Left cardiac atrium (tissue), 4 donors: ENCODE measurements around the gene GLT6D1. TPM values are rescaled to one million over a fixed set of nuclear protein-coding genes. Genes with fewer than 3 reads are reported as not detected.

Source experiments
- ATAC-seq, 2 donors: fragments of 200-7000 bp; cut with Tn5 transposase; one replicate each; pipeline ENCODE4 v1.9.1; 2020; ENCODE audit warnings: mild to moderate bottlenecking in 2 of 2, moderate library complexity in 2 of 2
- DNase-seq: peaks from one replicate; pipeline ENCODE4 v3.0.0-alpha.2; 2020
- intact Hi-C, 2 donors: fragments of 100-400 bp; cut with DNase I; formaldehyde crosslinking; loops; one replicate each; pipeline versions ENCODE4 v1.14.1 to v1.15.1; 2022 to 2023
- total RNA-seq, 2 donors: library from RNA; stranded (reverse); fragmentation: NEBNext Ultra II Directional; extraction: Animal tissue kit (Norgen Biotek cat#: 25700); gene quantifications; one replicate each; pipeline ENCODE4 v1.2.1, GENCODE V29; 2021
- donor health status: DM: no; HTN: yes; CAD: no.
- donor health status: DM: no; HTN: yes; CAD: no; lungs with severe emphysema.
- donor health status: DM: yes; HTN: yes; CAD: no.
- donor health status: Dilated cardiomyopathy.

The GLT6D1 gene
- total RNA-seq, 2 donors from 2014 or later = not detected

DNA sequence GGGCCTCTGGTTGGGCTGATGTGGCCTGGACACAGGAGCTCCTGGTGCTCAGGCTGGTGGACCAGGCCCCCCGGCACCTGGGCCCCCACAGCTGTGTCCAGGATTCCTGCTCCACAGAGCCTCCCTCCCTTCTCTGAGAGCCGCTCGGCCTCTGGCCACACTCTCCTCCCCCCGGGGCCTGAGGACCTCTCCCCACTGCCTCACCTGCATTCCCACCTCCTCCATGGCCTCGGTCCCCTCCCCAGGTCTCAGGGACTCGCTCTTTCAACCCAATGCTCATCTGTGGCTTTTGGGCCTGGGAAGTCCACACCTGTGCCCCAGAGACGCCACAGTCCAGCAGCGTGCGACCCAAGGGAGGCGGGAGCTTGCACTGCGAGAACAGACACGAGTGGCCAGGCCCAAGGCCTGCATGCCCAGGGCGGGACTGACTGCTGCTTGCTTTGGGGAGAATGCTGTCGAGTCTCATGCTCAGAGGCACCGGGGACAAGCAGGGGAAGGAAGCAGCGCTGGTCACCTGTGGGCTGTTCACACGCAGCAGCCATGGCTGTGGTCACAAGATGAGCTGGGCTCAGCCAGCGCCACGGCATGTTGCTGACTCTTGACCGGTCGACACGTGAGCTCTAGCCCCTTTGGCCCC, 63.2 kb downstream of the GLT6D1 start:
- ATAC-seq (no peak), DNase-seq (no peak)
- intact Hi-C loops = no loop called here

DNA sequence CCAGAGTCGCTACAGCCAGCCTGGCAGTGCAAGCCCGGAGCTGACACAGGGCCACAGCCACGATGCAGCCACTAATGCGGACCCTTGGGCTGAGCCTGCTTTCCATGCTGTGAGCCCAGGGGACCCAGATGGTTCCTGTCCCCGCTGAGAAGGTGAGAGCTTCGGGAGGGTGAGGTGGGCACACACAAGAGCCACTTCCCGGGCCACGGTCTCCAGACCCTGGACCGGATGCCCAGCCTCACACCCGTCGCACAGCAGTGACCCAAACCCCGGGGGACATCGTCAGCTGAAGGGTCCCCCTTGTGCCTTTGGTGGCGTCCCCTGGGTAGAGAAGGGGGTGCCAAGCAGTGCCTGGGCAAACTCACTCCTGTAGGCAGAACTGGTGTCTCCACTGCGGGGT, 64.4 kb downstream of the GLT6D1 start:
- DNase-seq = no peak
- intact Hi-C loops = no loop called here
- ATAC-seq = no peak

DNA sequence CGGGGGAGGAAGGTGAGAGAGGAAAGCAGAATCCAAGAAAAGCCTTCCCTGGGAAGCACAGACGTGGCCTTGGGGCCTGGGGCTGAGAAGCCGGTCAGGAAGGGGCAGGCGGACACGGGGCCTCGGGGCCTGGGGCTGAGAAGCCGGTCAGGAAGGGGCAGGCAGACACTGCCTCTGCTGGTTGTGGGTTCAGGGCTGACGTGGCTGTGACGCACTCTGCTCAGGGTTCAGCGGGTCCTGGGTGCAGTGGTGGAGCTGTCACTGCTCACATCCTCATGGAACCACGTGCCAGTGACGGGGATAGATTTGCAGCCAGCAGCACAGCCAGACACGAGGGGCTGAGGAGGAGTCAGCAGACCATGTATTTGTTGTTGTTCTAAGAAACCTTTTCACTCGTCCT, 65.0 kb downstream of the GLT6D1 start:
- ATAC-seq (no peak), DNase-seq (no peak)
- intact Hi-C loops = no loop called here

Other genes with a start within 250 kb of the GLT6D1 start
- 10 to 100 TPM; 17.5 to 17.6 TPM for gene PPP1R26, start 159.8 kb downstream of the GLT6D1 start, total RNA-seq
- 10 to 100 TPM; 32.6 to 34.0 TPM for gene MRPS2, start 138.9 kb downstream of the GLT6D1 start, total RNA-seq
- gene LCN1, start 118.1 kb downstream of the GLT6D1 start, total RNA-seq = 1 to 10 TPM in 1 of 2 donors, not detected in 1; 2.0 TPM
- not detected for gene OBP2A, start 93.4 kb downstream of the GLT6D1 start, total RNA-seq
- not detected for gene PAEP, start 77.8 kb downstream of the GLT6D1 start, total RNA-seq
- gene LCN9, start 23.8 kb upstream of the GLT6D1 start, total RNA-seq = not detected
- gene SOHLH1, start 59.9 kb upstream of the GLT6D1 start, total RNA-seq = not detected
- 1 to 10 TPM in 1 of 2 donors, under 1 TPM in 1; 0.24 to 1.2 TPM for gene KCNT1, start 62.6 kb upstream of the GLT6D1 start, total RNA-seq